Naive B cell (primary cell): ENCODE measurements around the gene SLC22A7. TPM values are rescaled to one million over a fixed set of nuclear protein-coding genes. Genes with fewer than 3 reads are reported as not detected.
A peak's percentile ranks its signal among the peaks of the same experiment; 100 is the strongest.
"Not testable (repeated sequence)": the region's sequence is repeated elsewhere in the genome, so short reads cannot be mapped to it uniquely, and the experiment has no call there.

Experiments
- ATAC-seq, 2 donors: fragments of 150-1000 bp; cut with Tn5 transposase; 2 replicates each; pipeline ENCODE4 v1.10.0; 2021; ENCODE audit warnings: low read depth in 2 of 2, mild to moderate bottlenecking in 2 of 2, moderate library complexity in 2 of 2
- DNase-seq: peaks from one replicate; pipeline ENCODE4 v3.0.0; 2022
- H3K27ac Mint-ChIP-seq, 6 donors: one replicate each; pipeline ENCODE4 v1.8.0; 2020 to 2022; ENCODE audit warnings: mild to moderate bottlenecking in 6 of 6, mixed read lengths in 6 of 6, moderate library complexity in 5 of 6, inconsistent platforms in 2 of 6
- H3K27me3 Mint-ChIP-seq, 3 donors: one replicate each; pipeline ENCODE4 v1.8.0; 2021 to 2022; ENCODE audit warnings: mixed read lengths in 3 of 3, mild to moderate bottlenecking in 1 of 3
- H3K36me3 Mint-ChIP-seq, 2 donors: one replicate each; pipeline ENCODE4 v1.8.0; 2020 to 2022; ENCODE audit warnings: mixed read lengths in 2 of 2, inconsistent platforms in 1 of 2, mild to moderate bottlenecking in 1 of 2
- H3K4me1 Mint-ChIP-seq, 3 donors: one replicate each; pipeline ENCODE4 v1.8.0; 2020 to 2022; ENCODE audit warnings: mixed read lengths in 3 of 3, inconsistent platforms in 1 of 3, mild to moderate bottlenecking in 1 of 3, moderate library complexity in 1 of 3
- H3K4me3 Mint-ChIP-seq, 8 donors: one replicate each; pipeline ENCODE4 v1.8.0; 2020 to 2022; ENCODE audit warnings: mild to moderate bottlenecking in 8 of 8, mixed read lengths in 8 of 8, moderate library complexity in 8 of 8, inconsistent platforms in 2 of 8
- H3K9me3 Mint-ChIP-seq, 7 donors: one replicate each; pipeline ENCODE4 v1.8.0; 2020 to 2022; ENCODE audit warnings: mixed read lengths in 7 of 7, mild to moderate bottlenecking in 5 of 7, inconsistent platforms in 2 of 7, moderate library complexity in 1 of 7
- polyA plus RNA-seq, 6 donors: library from polyadenylated mRNA; unstranded; fragments of 300-500 nt; fragmentation: Illumina TruSeq; gene quantifications; one replicate each; pipeline ENCODE4 v1.2.3, GENCODE V29; 2021; ENCODE audit warnings: low read depth in 6 of 6

SLC22A7 gene
- polyA plus RNA-seq, 6 donors from 2014 or later = 0.54 TPM; not detected in 5

DNA sequence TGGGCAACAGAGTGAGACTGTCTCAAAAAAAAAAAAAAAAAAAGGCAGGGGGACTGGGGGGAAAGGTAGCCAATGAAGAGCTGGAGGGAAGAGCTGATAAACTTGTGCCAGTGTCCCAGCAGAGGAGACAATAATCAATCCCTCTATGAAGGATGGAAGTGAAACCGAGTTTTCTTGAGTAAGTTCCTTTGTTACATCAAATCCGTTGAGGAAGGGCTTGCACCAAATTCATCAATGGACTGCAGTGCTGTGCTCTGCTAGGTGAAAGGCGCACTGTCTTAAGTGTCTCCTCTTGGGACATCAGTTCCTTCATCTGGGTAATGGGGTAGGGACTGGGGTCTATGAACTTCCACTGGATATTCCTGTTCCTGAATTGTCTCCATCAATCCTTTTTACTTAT, 13.6 kb downstream of the SLC22A7 start:
- Mint-ChIP-seq H3K36me3 (peaks cover 7 to 12% of the 10 kb centered on the region in 2 donors), H3K27ac (peak overlapping the region in 2 of 6 donors; percentile 83 to 84), H3K9me3 (peaks cover 0 to 6% (median 0%) of the 10 kb centered on the region in 7 donors), H3K27me3 (no peaks in the 10 kb centered on the region), H3K4me3 (peak overlapping the region in 3 of 8 donors; percentile 35 to 79 (median 50)), H3K4me1 (peaks cover 40 to 94% (median 80%) of the 10 kb centered on the region in 3 donors)
- DNase-seq (no peak), ATAC-seq (no peak)

DNA sequence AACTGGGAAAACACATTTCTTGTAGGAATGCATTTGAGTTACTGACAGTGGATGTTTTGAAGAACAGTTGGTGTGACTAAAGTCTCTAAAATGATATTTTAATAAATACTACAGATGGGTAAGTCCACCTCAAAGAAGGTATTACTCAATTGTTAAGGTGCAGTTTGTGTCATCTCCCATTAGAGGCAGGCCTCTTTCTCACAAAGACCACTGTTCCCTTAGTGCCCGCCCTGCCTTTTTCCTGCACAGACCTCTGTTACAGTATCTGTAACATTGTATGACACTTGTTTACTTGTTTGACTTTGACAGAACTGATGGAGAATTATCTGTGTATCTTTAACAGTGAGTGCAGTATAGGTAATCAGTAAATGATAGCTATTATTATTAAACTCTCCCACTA, 15.8 kb downstream of the SLC22A7 start:
- ATAC-seq (no peak), DNase-seq (no peak)
- peaks cover 0 to 6% (median 0%) of the 10 kb centered on the region in 7 donors for H3K9me3 Mint-ChIP-seq
- H3K4me1 Mint-ChIP-seq = peaks cover 45 to 94% (median 82%) of the 10 kb centered on the region in 3 donors
- peak overlapping the region in 5 of 6 donors; percentile 23 to 64 (median 24) for H3K27ac Mint-ChIP-seq
- H3K36me3 Mint-ChIP-seq = peaks cover 7 to 12% of the 10 kb centered on the region in 2 donors
- H3K4me3 Mint-ChIP-seq = peak overlapping the region in 1 of 8 donors; percentile 76
- no peaks in the 10 kb centered on the region for H3K27me3 Mint-ChIP-seq

DNA sequence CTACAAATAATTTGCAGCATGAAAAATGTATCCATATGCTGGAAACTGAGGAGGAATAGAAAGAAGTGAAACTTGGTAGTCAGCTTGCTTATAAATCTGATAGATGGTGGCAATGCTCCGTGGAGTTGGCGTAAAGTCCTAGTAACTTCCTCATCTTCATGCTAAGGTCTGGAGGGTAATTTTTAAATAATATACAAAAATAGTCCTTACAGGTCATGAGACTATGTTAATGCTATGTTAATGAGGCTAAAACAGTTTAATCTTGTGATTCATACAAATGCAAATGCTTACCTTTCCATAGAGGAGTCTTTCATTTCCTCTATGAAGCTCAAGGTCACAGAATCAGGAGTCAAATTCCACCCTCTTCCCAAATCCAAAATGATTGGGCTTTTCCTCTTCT, 20.0 kb downstream of the SLC22A7 start:
- peaks cover 44 to 91% (median 84%) of the 10 kb centered on the region in 3 donors for H3K4me1 Mint-ChIP-seq
- no peaks in the 10 kb centered on the region for H3K27me3 Mint-ChIP-seq
- peaks cover 16% of the 10 kb centered on the region in 2 donors for H3K36me3 Mint-ChIP-seq
- DNase-seq (peak; percentile 55), ATAC-seq (peak; percentile 86 to 88)
- H3K4me3 Mint-ChIP-seq = peak overlapping the region; percentile 7 to 65 (median 42)
- H3K27ac Mint-ChIP-seq = peak overlapping the region; percentile 80 to 99 (median 96)
- H3K9me3 Mint-ChIP-seq = peaks cover 0 to 5% (median 1%) of the 10 kb centered on the region in 7 donors

DNA sequence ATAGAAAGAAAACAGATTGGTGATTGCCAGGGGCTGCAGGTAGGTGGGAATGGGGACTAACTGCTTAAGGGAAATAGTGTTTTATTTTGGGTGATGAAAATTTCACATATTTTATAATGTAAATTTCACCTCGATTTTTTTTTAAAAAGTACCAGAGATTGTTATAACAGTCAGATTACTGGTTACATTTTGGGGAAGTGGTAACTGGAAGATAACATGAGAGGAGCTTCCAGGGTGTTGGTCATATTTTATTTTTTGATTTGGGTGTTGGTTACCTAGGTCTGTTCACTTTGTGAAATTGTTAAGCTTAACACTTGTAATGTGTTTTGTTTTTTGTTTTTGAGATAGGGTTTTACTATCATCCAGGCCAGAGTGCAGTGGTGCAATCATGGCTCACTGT, 27.8 kb downstream of the SLC22A7 start:
- H3K36me3 Mint-ChIP-seq = peaks cover 8 to 23% of the 10 kb centered on the region in 2 donors
- peaks cover 12 to 37% (median 37%) of the 10 kb centered on the region in 3 donors for H3K4me1 Mint-ChIP-seq
- H3K4me3 Mint-ChIP-seq = no peak overlapping the region
- peak overlapping the region in 3 of 6 donors; percentile 32 to 90 (median 47) for H3K27ac Mint-ChIP-seq
- H3K27me3 Mint-ChIP-seq = no peaks in the 10 kb centered on the region
- ATAC-seq (peak in 1 of 2 donors; percentile 38), DNase-seq (no peak)
- peaks cover 0 to 5% (median 2%) of the 10 kb centered on the region in 7 donors for H3K9me3 Mint-ChIP-seq

DNA sequence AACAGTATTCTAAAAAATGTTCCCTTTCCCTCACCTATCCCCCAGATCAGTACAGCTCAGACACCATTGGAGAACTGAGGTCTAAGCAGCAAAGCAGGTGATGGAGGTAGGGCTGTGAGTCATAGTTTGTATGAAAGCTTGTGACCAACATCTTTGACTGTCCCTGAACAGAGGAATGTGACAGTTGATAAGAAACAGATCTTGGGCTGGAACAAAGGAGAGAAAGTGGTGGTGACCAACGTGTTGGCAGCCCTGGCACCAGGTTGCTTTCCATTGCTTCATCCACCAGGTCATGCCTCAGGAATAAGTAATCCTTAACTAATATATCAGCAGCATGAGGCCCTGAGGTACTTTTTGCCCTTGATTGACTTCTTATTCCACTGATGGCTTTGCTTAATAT, 30.5 kb downstream of the SLC22A7 start:
- Mint-ChIP-seq H3K4me1 (peaks cover 11 to 28% (median 26%) of the 10 kb centered on the region in 3 donors), H3K9me3 (peaks cover 0 to 2% (median 0%) of the 10 kb centered on the region in 7 donors), H3K4me3 (no peak overlapping the region), H3K27me3 (no peaks in the 10 kb centered on the region), H3K36me3 (peaks cover 8 to 31% of the 10 kb centered on the region in 2 donors), H3K27ac (peak overlapping the region in 4 of 6 donors; percentile 38 to 78 (median 51))
- ATAC-seq = no peak
- DNase-seq = no peak

DNA sequence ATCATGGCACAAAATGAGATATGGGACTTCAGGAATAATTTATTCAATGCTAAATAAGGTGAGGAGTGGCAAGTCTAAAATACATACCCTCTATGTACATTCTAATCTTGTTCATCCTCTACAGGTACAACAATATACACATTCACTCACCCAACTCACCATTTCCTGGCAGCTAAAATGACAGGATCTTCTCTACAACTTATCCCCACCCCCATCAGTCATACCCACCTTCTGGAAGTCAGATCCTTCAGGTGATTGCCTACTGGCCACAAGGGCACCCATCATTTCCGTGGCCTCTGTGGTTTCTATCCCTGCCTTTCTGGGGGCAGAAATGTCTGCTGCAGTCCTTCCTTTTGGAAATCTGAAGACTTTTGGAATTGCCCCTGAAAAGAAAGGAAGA, 33.4 kb downstream of the SLC22A7 start:
- peaks cover 8 to 21% of the 10 kb centered on the region in 2 donors for H3K36me3 Mint-ChIP-seq
- peaks cover 24 to 30% (median 24%) of the 10 kb centered on the region in 3 donors for H3K4me1 Mint-ChIP-seq
- H3K4me3 Mint-ChIP-seq = no peak overlapping the region
- H3K27ac Mint-ChIP-seq = peak overlapping the region in 4 of 6 donors; percentile 8 to 92 (median 68)
- DNase-seq (no peak), ATAC-seq (no peak)
- H3K9me3 Mint-ChIP-seq = no peaks in the 10 kb centered on the region
- no peaks in the 10 kb centered on the region for H3K27me3 Mint-ChIP-seq

DNA sequence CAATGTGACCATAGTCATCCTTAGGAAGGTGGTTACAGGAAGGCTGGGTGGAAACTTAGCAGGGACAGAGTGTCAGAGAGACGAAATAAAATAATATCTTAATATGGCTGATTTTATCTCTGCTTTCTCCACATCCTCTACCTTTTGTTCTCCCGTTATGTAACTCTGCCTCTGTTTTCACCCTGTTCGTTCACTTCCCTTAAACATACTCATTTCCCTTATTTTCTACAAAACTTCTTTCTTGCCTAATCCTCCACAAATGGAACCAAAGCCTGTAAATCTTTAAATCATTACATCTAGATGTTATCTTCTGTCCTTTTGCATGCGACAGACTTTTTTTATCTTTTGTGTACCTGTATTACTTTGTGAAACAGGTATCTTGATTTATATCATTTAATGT, 33.8 kb downstream of the SLC22A7 start:
- no peaks in the 10 kb centered on the region for H3K9me3 Mint-ChIP-seq
- H3K27me3 Mint-ChIP-seq = no peaks in the 10 kb centered on the region
- peak overlapping the region in 4 of 6 donors; percentile 8 to 82 (median 40) for H3K27ac Mint-ChIP-seq
- H3K36me3 Mint-ChIP-seq = peaks cover 8 to 26% of the 10 kb centered on the region in 2 donors
- no peak overlapping the region for H3K4me3 Mint-ChIP-seq
- ATAC-seq = peak in 1 of 2 donors; percentile 25
- H3K4me1 Mint-ChIP-seq = peaks cover 24 to 30% (median 26%) of the 10 kb centered on the region in 3 donors
- no peak for DNase-seq

DNA sequence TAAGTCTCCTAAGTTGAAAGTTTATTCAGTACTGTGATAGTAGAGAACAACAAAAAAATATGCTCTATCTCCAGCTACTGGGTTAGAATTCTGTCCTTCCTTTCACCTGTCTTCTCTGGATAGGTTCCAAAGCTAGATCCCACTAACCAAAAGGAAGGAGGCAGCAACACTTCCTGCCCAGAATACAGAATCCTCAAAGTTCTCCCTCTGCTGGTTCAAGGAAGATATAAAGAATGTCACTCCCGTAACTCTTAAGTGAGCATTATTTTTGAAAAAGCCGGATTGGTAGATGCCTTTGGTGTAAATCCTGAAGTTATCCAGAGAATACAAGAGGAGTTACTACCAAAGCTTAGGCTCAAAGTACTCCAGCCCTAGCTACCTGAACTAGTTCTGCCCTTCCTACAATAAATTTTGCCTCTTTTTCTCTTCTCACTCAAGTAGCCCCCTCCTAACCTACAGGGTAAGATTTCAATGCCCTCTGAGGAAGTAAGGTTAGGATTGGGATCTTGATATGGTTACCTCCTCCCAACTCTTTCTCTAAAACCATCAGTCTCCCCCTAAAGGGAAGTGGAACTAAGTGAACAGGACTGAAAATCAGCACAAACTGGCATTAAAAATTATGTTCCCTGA, 36.5 kb downstream of the SLC22A7 start:
- no peaks in the 10 kb centered on the region for H3K27me3 Mint-ChIP-seq
- peak overlapping the region in 4 of 6 donors; percentile 29 to 84 (median 66) for H3K27ac Mint-ChIP-seq
- peaks cover 14 to 32% of the 10 kb centered on the region in 2 donors for H3K36me3 Mint-ChIP-seq
- H3K4me3 Mint-ChIP-seq = no peak overlapping the region
- no peak for DNase-seq
- H3K9me3 Mint-ChIP-seq = no peaks in the 10 kb centered on the region
- peak in 1 of 2 donors; percentile 23 for ATAC-seq
- H3K4me1 Mint-ChIP-seq = peaks cover 36 to 51% (median 48%) of the 10 kb centered on the region in 3 donors

DNA sequence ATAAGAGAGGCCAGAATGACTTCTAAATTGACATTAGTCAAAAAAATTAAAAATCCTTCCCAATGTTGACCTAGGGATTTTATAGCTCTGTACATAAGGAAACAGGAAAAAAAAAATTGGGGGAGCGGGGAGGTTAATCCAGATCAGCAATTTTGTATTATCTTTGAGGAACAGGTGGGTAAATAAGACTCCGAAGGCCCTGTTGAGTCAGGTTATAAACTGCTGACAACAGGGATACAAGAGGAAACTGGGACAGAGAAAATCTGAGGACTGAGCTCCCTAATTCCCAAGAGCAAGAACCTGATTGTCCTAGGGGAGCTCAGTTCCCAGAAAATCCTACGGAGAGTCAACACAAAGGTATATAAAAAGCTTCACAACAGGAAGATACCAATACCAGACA, 37.4 kb downstream of the SLC22A7 start:
- Mint-ChIP-seq H3K27me3 (no peaks in the 10 kb centered on the region), H3K36me3 (peaks cover 22 to 41% of the 10 kb centered on the region in 2 donors), H3K27ac (peak overlapping the region in 3 of 6 donors; percentile 46 to 70 (median 57)), H3K4me1 (peaks cover 41 to 59% (median 56%) of the 10 kb centered on the region in 3 donors), H3K4me3 (no peak overlapping the region), H3K9me3 (no peaks in the 10 kb centered on the region)
- DNase-seq (no peak), ATAC-seq (no peak)

DNA sequence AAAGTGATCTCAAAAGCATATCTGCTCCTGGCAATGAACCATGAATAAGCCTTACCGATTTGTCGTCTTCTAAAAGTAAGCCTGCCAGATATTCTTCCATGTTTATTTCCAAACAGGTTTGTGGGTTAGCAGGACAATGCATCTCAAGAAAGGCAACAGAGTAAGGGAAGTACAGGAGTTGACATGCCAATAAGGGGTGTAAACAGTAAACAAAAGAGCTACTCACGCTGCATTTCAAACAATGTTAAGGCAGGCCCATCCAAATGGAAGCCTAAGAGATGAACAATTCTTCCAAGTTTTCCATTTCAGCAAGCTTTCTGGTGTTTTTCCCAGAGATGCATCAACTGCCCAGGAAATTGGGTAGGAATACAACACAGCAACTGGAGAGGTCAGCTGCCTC, 38.3 kb downstream of the SLC22A7 start:
- Mint-ChIP-seq H3K27me3 (no peaks in the 10 kb centered on the region), H3K4me1 (peaks cover 37 to 58% (median 52%) of the 10 kb centered on the region in 3 donors), H3K27ac (peak overlapping the region in 2 of 6 donors; percentile 10 to 82), H3K9me3 (no peaks in the 10 kb centered on the region), H3K36me3 (peaks cover 30 to 41% of the 10 kb centered on the region in 2 donors), H3K4me3 (no peak overlapping the region)
- ATAC-seq (no peak), DNase-seq (no peak)

DNA sequence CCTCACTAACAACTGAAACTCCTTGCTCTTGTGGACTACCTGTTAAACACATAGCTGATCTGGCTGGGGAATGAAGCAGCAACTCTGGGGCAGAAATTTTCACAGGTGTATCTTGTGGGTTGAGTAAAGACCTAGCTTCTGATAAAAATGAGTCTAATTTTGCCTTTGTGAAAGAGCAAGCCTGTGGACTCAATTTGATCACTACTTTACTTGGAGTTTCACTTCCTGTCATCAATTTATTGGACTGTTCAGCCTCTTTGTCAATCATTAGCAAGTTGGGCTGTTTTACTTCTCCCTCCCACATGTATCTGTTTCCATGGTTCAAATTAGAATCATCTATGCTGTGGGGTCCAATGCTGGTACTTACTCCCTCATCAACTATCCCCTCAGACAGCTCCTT, 40.2 kb downstream of the SLC22A7 start:
- ATAC-seq (peak; percentile 50 to 56), DNase-seq (peak; percentile 7)
- peaks cover 37 to 55% (median 53%) of the 10 kb centered on the region in 3 donors for H3K4me1 Mint-ChIP-seq
- peak overlapping the region in 2 of 8 donors; percentile 4 to 17 for H3K4me3 Mint-ChIP-seq
- H3K27ac Mint-ChIP-seq = peak overlapping the region; percentile 24 to 91 (median 80)
- no peaks in the 10 kb centered on the region for H3K27me3 Mint-ChIP-seq
- peaks cover 34 to 36% of the 10 kb centered on the region in 2 donors for H3K36me3 Mint-ChIP-seq
- H3K9me3 Mint-ChIP-seq = no peaks in the 10 kb centered on the region

DNA sequence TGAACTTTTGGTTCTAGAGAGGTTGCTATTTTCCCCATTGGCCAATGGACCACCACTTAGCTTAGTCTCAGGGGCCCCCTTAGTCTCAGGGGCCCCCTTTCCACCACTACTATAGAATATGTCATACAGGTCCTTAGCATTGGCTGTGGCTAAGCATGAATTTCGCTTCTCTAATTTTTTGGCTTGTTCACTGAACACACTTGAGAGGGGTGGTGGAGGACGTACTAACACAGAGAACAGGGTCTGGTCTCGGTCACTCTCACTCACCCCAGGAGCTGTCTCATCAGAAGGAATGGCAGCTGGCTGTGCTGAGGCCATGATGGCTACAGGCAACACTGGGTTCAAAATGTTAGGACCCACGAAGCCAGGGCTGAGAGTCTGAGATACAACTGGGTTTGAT, 41.1 kb downstream of the SLC22A7 start:
- Mint-ChIP-seq H3K4me1 (peaks cover 40 to 55% (median 49%) of the 10 kb centered on the region in 3 donors), H3K36me3 (peaks cover 36% of the 10 kb centered on the region in 2 donors)

DNA sequence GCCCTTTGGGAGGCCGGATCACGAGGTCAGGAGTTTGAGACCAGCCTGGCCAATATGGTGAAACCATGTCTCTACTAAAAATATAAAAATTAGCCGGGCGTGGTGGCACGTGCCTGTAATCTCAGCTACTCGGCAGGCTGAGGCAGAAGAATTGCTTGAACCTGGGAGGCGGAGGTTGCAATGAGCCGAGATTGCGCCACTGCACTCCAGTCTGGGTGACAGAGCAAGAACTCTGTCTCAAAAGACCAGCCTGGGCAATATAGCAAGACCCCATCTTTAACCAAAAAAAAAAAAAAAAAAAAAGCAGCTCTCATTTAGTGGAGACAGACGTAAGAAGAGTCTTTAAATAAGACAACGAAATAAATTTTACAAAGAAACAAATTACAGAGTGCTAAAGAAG, 48.2 kb downstream of the SLC22A7 start:
- Mint-ChIP-seq H3K36me3 (peaks cover 4 to 15% of the 10 kb centered on the region in 2 donors), H3K4me1 (peaks cover 12 to 22% (median 13%) of the 10 kb centered on the region in 3 donors)
- H3K27me3 Mint-ChIP-seq, H3K9me3 Mint-ChIP-seq, ATAC-seq, H3K27ac Mint-ChIP-seq, H3K4me3 Mint-ChIP-seq, DNase-seq: not testable (repeated sequence)

More for the DNA sequence above, 41.1 kb downstream of the SLC22A7 start:
- ATAC-seq = peak in 1 of 2 donors; percentile 25
- H3K27me3 Mint-ChIP-seq = no peaks in the 10 kb centered on the region
- DNase-seq = no peak
- no peaks in the 10 kb centered on the region for H3K9me3 Mint-ChIP-seq
- peak overlapping the region in 2 of 8 donors; percentile 35 to 38 for H3K4me3 Mint-ChIP-seq
- H3K27ac Mint-ChIP-seq = peak overlapping the region; percentile 41 to 91 (median 64)

DNA sequence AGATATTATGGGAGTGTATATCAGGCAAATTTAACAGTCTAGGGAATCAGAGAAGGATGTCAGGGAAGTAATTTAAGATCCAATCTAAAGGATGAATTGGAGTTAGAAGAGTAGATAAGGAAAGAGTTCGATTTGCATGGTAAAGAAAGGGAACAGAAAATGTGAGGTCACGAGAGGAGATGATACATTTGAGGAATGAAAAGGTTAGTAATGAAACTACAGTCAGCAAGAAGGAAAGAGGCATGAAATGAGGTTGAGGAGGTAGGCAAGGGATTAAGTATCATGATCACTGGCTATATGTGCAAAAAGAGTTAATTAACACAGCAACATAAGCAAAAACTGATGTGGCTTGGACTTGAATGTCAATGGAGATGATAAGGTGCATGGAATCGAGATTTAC, 49.0 kb downstream of the SLC22A7 start:
- Mint-ChIP-seq H3K27ac (no peak overlapping the region), H3K36me3 (peaks cover 7 to 15% of the 10 kb centered on the region in 2 donors), H3K4me3 (no peak overlapping the region), H3K4me1 (peaks cover 12 to 28% (median 14%) of the 10 kb centered on the region in 3 donors), H3K9me3 (no peaks in the 10 kb centered on the region), H3K27me3 (no peaks in the 10 kb centered on the region)
- ATAC-seq = no peak
- DNase-seq = no peak
